Stimulated activated effector memory CD8-positive, alpha-beta T cell treated with anti-CD3 and anti-CD28 coated beads, Interleukin-12 subunit alpha, Interleukin-12 subunit beta, amount 100 ng/mL, for 72 hours (primary cell): ENCODE results near the gene ZNF487.
"Not testable (repeated sequence)": the region's sequence is repeated elsewhere in the genome, so short reads cannot be mapped to it uniquely, and the experiment has no call there.

Source experiments
- ATAC-seq: fragments of 150-1000 bp; cut with Tn5 transposase; 2 replicates; pipeline ENCODE4 v1.10.0; 2021
- DNase-seq, 2 donors: peaks; one replicate each; pipeline ENCODE4 v3.0.0; 2021 to 2022; ENCODE audit warnings: low spot score in 2 of 2
- H3K27ac Mint-ChIP-seq: one replicate; pipeline ENCODE4 v1.8.0; 2022; ENCODE audit warnings: mild to moderate bottlenecking, mixed read lengths
- H3K36me3 Mint-ChIP-seq: one replicate; pipeline ENCODE4 v1.8.0; 2022; ENCODE audit warnings: mild to moderate bottlenecking, mixed read lengths
- H3K4me1 Mint-ChIP-seq: one replicate; pipeline ENCODE4 v1.8.0; 2022; ENCODE audit warnings: mixed read lengths
- H3K4me3 Mint-ChIP-seq: one replicate; pipeline ENCODE4 v1.8.0; 2022; ENCODE audit warnings: mild to moderate bottlenecking, mixed read lengths
- H3K9me3 Mint-ChIP-seq: one replicate; pipeline ENCODE4 v1.8.0; 2022; ENCODE audit warnings: mixed read lengths

ZNF487 gene

GRCh38 chr10:43444897-43445466 is 8.1 kb downstream of the ZNF487 start:
- Mint-ChIP-seq H3K36me3 (no peaks in the 10 kb centered on the region), H3K4me1 (no peaks in the 10 kb centered on the region), H3K9me3 (no peaks in the 10 kb centered on the region), H3K4me3 (peak overlapping the region; percentile 36), H3K27ac (peak overlapping the region; percentile 56)
- DNase-seq (no peak), ATAC-seq (no peak)

DNA sequence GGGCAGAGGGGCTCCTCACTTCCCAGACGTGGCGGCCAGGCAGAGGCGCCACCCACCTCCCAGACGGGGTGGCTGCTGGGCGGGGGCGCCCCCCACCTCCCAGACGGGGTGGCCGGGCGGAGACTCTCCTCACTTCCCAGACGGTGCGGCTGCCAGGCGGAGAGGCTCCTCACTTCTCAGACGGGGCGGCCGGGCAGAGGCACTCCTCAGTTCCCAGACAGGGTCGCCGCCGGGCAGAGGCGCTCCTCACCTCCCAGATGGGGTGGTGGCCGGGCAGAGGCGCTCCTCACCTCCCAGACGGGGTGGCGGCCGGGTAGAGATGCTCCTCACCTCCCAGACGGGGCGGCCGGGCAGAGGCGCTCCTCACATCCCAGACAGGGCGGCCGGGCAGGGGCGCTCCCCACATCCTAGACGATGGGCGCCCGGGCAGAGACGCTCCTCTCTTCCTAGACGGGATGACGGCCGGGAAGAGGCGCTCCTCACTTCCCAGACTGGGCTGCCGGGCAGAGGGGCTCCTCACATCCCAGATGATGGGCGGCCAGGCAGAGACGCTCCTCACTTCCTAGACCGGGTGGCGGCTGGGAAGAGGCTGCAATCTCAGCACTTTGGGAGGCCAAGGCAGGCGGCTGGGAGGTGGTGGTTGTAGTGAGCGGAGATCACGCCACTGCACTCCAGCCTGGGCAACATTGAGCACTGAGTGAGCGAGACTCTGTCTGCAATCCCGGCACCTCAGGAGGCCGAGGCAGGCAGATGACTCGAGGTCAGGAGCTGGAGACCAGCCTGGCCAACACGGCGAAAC is 9.5 kb downstream of the ZNF487 start:
- not testable (repeated sequence) for H3K27ac Mint-ChIP-seq, H3K4me3 Mint-ChIP-seq, H3K4me1 Mint-ChIP-seq, H3K36me3 Mint-ChIP-seq, H3K9me3 Mint-ChIP-seq, ATAC-seq, DNase-seq

GRCh38 chr10:43448742-43449141 is 11.8 kb downstream of the ZNF487 start:
- ATAC-seq, result no peak
- DNase-seq, result no peak
- no peaks in the 10 kb centered on the region for H3K9me3 Mint-ChIP-seq
- peaks cover 5% of the 10 kb centered on the region for H3K36me3 Mint-ChIP-seq
- H3K4me1 Mint-ChIP-seq, result peaks cover 23% of the 10 kb centered on the region
- no peak overlapping the region for H3K27ac Mint-ChIP-seq
- H3K4me3 Mint-ChIP-seq, result no peak overlapping the region

- peaks cover 43% of the 10 kb centered on the region for H3K4me1 Mint-ChIP-seq
These were observed 15.5 kb downstream of the ZNF487 start for GRCh38 chr10:43452356-43452914.

DNA sequence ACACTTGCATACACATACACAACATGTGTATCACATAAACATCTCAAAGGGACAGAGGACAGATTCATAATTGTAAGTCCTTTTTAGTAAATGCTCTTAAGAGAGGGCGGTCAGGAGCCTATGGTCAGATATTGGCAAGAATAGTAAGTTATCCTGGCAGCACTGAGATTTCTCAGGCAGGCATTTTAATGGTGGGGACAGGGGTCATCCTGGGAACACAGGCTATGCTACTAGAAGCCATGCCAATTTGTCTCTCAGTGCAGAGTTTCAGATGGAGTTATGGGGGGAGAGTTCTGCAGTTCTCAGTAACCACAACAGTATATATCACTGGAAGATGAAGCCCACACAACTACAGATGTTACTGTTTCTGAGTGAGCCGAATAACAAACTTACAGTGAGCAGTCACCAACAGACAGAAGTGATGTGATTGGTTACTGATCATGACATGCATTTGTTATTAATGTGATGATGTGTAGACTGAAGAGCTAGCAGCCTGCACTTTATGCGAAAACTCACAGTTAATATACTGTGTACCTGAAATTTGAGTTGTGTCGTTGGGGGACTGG is 16.4 kb downstream of the ZNF487 start:
- ATAC-seq (peak; percentile 72), DNase-seq (peak in 1 of 2 donors; percentile 57)
- Mint-ChIP-seq H3K4me1 (peaks cover 43% of the 10 kb centered on the region), H3K36me3 (peaks cover 20% of the 10 kb centered on the region), H3K9me3 (no peaks in the 10 kb centered on the region), H3K27ac (peak overlapping the region; percentile 98), H3K4me3 (peak overlapping the region; percentile 98)

More at GRCh38 chr10:43452356-43452914, 15.5 kb downstream of the ZNF487 start:
- Mint-ChIP-seq H3K27ac (peak overlapping the region; percentile 98), H3K36me3 (peaks cover 20% of the 10 kb centered on the region), H3K9me3 (no peaks in the 10 kb centered on the region), H3K4me3 (peak overlapping the region; percentile 98)
- no peak for ATAC-seq
- no peak for DNase-seq

- H3K9me3 Mint-ChIP-seq, ATAC-seq, DNase-seq: not testable (repeated sequence)
- Mint-ChIP-seq H3K4me1 (peaks cover 43% of the 10 kb centered on the region), H3K27ac (peak overlapping the region; percentile 98), H3K4me3 (peak overlapping the region; percentile 98), H3K36me3 (peaks cover 20% of the 10 kb centered on the region)
These were observed 17.1 kb downstream of the ZNF487 start for GRCh38 chr10:43454025-43454424.

- not testable (repeated sequence) for DNase-seq, ATAC-seq, H3K9me3 Mint-ChIP-seq
- H3K4me1 Mint-ChIP-seq, result peaks cover 43% of the 10 kb centered on the region
- H3K36me3 Mint-ChIP-seq, result peaks cover 20% of the 10 kb centered on the region
- peak overlapping the region; percentile 98 for H3K4me3 Mint-ChIP-seq
- H3K27ac Mint-ChIP-seq, result peak overlapping the region; percentile 98
These were observed 19.6 kb downstream of the ZNF487 start for GRCh38 chr10:43456561-43456960.

- Mint-ChIP-seq H3K4me3 (no peak overlapping the region), H3K9me3 (no peaks in the 10 kb centered on the region), H3K36me3 (peaks cover 20% of the 10 kb centered on the region), H3K27ac (no peak overlapping the region), H3K4me1 (peaks cover 32% of the 10 kb centered on the region)
- DNase-seq (no peak), ATAC-seq (no peak)
These were observed 21.3 kb downstream of the ZNF487 start for GRCh38 chr10:43458227-43458626.

GRCh38 chr10:43461950-43462349 is 25.0 kb downstream of the ZNF487 start:
- H3K4me3 Mint-ChIP-seq, result peak overlapping the region; percentile 29
- no peak overlapping the region for H3K27ac Mint-ChIP-seq
- ATAC-seq (peak; percentile 80), DNase-seq (no peak)
- no peaks in the 10 kb centered on the region for H3K9me3 Mint-ChIP-seq
- H3K36me3 Mint-ChIP-seq, result no peaks in the 10 kb centered on the region
- H3K4me1 Mint-ChIP-seq, result peaks cover 6% of the 10 kb centered on the region

GRCh38 chr10:43465086-43465735 is 28.3 kb downstream of the ZNF487 start:
- H3K27ac Mint-ChIP-seq, H3K36me3 Mint-ChIP-seq, H3K4me3 Mint-ChIP-seq, ATAC-seq, H3K4me1 Mint-ChIP-seq, H3K9me3 Mint-ChIP-seq, DNase-seq: not testable (repeated sequence)

GRCh38 chr10:43465736-43466120 is 28.8 kb downstream of the ZNF487 start:
- not testable (repeated sequence) for H3K4me3 Mint-ChIP-seq, DNase-seq, ATAC-seq, H3K36me3 Mint-ChIP-seq, H3K27ac Mint-ChIP-seq, H3K9me3 Mint-ChIP-seq, H3K4me1 Mint-ChIP-seq

- Mint-ChIP-seq H3K4me3 (no peak overlapping the region), H3K4me1 (no peaks in the 10 kb centered on the region), H3K27ac (no peak overlapping the region), H3K36me3 (no peaks in the 10 kb centered on the region), H3K9me3 (no peaks in the 10 kb centered on the region)
- no peak for ATAC-seq
- no peak for DNase-seq
These were observed 34.2 kb downstream of the ZNF487 start for GRCh38 chr10:43471146-43471545.

GRCh38 chr10:43471935-43472720 is 35.2 kb downstream of the ZNF487 start:
- Mint-ChIP-seq H3K36me3 (no peaks in the 10 kb centered on the region), H3K4me3 (no peak overlapping the region), H3K27ac (no peak overlapping the region), H3K4me1 (no peaks in the 10 kb centered on the region), H3K9me3 (no peaks in the 10 kb centered on the region)
- ATAC-seq (no peak), DNase-seq (no peak)

DNA sequence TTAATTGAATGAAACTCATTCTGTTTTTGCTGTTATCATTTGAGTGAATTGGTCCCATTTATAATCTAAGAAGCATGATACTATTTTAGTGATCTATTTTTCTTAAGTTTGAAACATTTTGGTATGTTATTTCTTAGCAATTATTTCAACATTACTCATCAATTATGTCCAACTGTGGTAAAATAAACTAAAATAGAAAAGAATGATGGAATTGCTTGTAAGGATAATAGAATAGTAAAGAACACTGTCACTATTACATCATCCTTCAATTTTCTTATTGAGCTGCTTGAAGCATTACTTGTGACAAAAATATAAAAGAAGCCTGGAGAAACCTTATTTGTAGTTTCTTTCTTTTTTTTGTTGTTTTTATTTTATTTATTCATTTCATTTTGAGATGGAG is 42.4 kb downstream of the ZNF487 start:
- no peak for ATAC-seq
- no peaks in the 10 kb centered on the region for H3K36me3 Mint-ChIP-seq
- DNase-seq, result no peak

More for the DNA sequence above, 42.4 kb downstream of the ZNF487 start:
- Mint-ChIP-seq H3K4me3 (no peak overlapping the region), H3K27ac (no peak overlapping the region), H3K4me1 (no peaks in the 10 kb centered on the region), H3K9me3 (peaks cover 18% of the 10 kb centered on the region)
